ENCODE results near the gene FKBP4.

The FKBP4 gene

DNA sequence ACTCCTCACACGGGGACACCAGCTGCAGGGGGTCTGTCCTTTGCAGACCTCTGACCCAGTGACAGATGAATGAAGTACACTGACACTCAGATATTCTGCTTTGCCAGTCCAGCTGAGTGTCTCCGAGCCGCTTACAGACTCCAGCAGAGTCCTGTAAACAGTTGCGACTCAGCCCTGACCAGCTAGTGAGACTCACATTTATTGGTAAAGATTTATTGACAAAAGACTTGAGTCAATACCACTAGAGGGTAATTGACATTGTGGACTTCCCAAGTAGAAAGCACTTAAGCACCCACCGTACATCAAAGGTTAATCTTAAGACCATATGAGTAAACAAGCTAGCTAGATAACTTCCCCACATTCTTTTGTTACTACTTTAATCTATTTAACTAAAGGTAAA is 9.8 kb upstream of the FKBP4 start:
- no peak for DNase-seq (ENCODE audit: extremely low spot score)
- POLR2A ChIA-PET, result interaction anchor here (1.3 to 2.4 kb wide), 4 partner anchors 10 to 20 kb away, joined by 3 to 12 read pairs (median 8); partner anchors contain the start of gene FKBP4
- TF ChIP-seq ZNF384 (IDR thresholded peaks at IDR 0.05) (no peak), HDGF (IDR thresholded peaks at IDR 0.05; ENCODE audit: borderline replicate concordance) (no peak), L3MBTL2 (conservative IDR thresholded peaks at IDR 0.05) (no peak), LEF1 (IDR thresholded peaks at IDR 0.05; ENCODE audit: borderline replicate concordance) (no peak), CTBP1 (IDR thresholded peaks at IDR 0.05; ENCODE audit: borderline replicate concordance) (no peak), FOXA1 (IDR thresholded peaks at IDR 0.05) (no peak), SP1 (IDR thresholded peaks at IDR 0.05) (no peak), FOXK2 (IDR thresholded peaks at IDR 0.05) (no peak), ARNT (IDR thresholded peaks at IDR 0.05) (no peak), BHLHE40 (IDR thresholded peaks at IDR 0.05; ENCODE audit: borderline replicate concordance) (no peak)
- CTCF ChIA-PET, result interaction anchor here (1.0 kb wide), 2 partner anchors 11 to 46 kb away, joined by 3 to 4 read pairs; no protein-coding TSS in a partner anchor

DNA sequence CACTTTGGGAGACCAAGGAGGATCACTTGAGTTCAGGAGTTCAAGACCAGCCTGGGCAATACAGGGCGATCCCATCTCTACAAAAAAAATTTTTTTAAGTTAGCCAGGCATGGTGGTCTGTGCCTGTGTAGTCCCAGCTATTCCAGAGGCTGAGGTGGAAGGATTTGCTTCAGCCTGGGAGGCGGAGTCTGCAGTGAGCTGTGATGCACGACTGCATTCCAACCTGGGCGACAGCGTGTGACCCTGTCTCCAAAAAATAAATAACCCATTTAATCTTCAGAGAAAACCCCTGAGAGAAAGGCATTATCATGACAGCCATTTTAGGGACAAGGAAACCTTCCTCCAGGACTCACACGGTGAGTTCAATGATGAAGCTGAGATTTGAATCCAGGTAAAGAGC is 3.7 kb upstream of the FKBP4 start:
- ChIA-PET POLR2A (no interaction called here), CTCF (no interaction called here)
- DNase-seq (ENCODE audit: extremely low spot score), result no peak
- TF ChIP-seq ELF4 (IDR thresholded peaks at IDR 0.05), result no peak
- no peak for TF ChIP-seq LEF1 (IDR thresholded peaks at IDR 0.05; ENCODE audit: borderline replicate concordance)
- TF ChIP-seq, protein P1, sequence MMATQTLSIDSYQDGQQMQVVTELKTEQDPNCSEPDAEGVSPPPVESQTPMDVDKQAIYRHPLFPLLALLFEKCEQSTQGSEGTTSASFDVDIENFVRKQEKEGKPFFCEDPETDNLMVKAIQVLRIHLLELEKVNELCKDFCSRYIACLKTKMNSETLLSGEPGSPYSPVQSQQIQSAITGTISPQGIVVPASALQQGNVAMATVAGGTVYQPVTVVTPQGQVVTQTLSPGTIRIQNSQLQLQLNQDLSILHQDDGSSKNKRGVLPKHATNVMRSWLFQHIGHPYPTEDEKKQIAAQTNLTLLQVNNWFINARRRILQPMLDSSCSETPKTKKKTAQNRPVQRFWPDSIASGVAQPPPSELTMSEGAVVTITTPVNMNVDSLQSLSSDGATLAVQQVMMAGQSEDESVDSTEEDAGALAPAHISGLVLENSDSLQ (IDR thresholded peaks at IDR 0.05), result no peak
- TF ChIP-seq ZNF384 (IDR thresholded peaks at IDR 0.05), result no peak

DNA sequence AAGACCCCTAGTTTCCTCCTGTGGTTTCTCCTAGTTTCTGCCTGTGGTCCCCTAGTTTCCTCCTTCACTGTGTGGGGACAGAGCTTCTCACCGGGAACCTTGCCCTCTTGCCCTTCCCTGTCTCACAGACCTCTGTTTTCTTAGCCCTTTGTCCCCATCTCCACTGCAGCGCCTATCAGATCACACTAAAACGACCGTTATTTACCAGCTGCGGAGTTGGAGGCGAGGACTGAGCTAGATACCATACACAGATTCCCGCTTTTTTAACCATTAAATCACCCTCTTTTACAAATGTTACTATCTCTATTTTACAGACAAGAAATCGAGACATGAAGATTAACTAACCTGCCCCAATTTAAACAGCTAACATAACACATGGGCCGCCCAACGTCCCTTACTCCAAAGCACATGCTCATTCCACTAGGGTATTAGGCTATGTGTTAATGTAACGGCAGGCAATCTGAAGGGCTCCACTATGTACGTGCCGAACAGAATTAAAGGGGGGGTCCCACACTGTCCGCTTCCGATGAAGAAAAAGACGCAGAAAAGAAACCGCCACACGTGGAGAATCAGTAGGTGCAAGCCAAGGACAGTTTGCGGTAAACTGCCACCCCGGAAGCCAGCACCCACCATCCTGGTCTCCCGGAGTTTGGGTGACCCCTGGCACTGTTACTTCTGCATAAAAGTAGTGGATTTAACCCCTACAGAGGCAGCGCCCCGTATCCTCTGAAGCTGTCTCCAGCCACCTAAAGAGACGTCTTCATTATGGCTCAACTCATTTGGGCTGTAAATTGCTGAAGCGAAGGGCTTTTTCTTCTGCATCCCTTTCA is 1.9 kb upstream of the FKBP4 start:
- ChIA-PET CTCF (interaction anchor here (0.6 to 1.7 kb wide), 2 partner anchors 9 to 1133 kb away, joined by 3 to 4 read pairs; no protein-coding TSS in a partner anchor), POLR2A (no interaction called here)
- TF ChIP-seq BHLHE40 (IDR thresholded peaks at IDR 0.05; ENCODE audit: borderline replicate concordance), result no peak
- no peak for TF ChIP-seq NFRKB (IDR thresholded peaks at IDR 0.05)
- TF ChIP-seq FOXM1 (IDR thresholded peaks at IDR 0.05; ENCODE audit: borderline replicate concordance), result no peak
- no peak for TF ChIP-seq SUZ12 (IDR thresholded peaks at IDR 0.05)
- no peak for TF ChIP-seq FOXA1 (IDR thresholded peaks at IDR 0.05)
- TF ChIP-seq, protein P1 (IDR thresholded peaks at IDR 0.05), result no peak
- no peak for TF ChIP-seq ARNT (IDR thresholded peaks at IDR 0.05)
- TF ChIP-seq ELF4 (IDR thresholded peaks at IDR 0.05), result no peak
- TF ChIP-seq L3MBTL2 (conservative IDR thresholded peaks at IDR 0.05), result no peak
- no peak for DNase-seq (ENCODE audit: extremely low spot score)

DNA sequence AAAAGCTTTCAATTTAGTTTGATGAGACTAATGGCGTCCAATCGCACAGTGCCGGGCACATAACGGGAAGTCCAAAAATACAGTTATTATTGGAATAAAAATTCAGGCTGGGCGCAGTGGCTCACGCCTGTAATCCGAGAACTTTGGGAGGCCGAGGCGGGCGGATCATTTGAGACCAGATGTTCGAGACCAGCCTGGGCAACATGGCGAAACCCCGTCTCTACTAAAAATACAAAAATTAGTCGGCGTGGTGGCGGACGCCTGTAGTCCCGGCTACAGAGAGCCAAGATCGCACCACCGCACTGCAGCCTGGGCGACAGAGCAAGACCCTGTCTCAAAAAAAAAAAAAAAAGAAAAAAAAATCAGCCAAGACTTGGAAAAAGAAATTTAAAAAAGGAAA is 1.2 kb upstream of the FKBP4 start:
- no peak for DNase-seq (ENCODE audit: extremely low spot score)
- ChIA-PET CTCF (interaction anchor here (1.7 kb wide), 1 partner anchor 9 kb away, joined by 3 read pairs; no protein-coding TSS in a partner anchor), POLR2A (no interaction called here)
- TF ChIP-seq FOXA1 (IDR thresholded peaks at IDR 0.05) (no peak), CTBP1 (IDR thresholded peaks at IDR 0.05; ENCODE audit: borderline replicate concordance) (no peak), SP1 (IDR thresholded peaks at IDR 0.05) (no peak), SUZ12 (IDR thresholded peaks at IDR 0.05) (no peak), BHLHE40 (IDR thresholded peaks at IDR 0.05; ENCODE audit: borderline replicate concordance) (no peak), FOXK2 (IDR thresholded peaks at IDR 0.05) (no peak), ZNF384 (IDR thresholded peaks at IDR 0.05) (no peak), LEF1 (IDR thresholded peaks at IDR 0.05; ENCODE audit: borderline replicate concordance) (no peak), ELF4 (IDR thresholded peaks at IDR 0.05) (no peak), HDGF (IDR thresholded peaks at IDR 0.05; ENCODE audit: borderline replicate concordance) (no peak), ARNT (IDR thresholded peaks at IDR 0.05) (no peak), TARDBP (IDR thresholded peaks at IDR 0.05) (no peak), NFRKB (IDR thresholded peaks at IDR 0.05) (no peak)
- TF ChIP-seq, protein P1 (IDR thresholded peaks at IDR 0.05), result no peak

DNA sequence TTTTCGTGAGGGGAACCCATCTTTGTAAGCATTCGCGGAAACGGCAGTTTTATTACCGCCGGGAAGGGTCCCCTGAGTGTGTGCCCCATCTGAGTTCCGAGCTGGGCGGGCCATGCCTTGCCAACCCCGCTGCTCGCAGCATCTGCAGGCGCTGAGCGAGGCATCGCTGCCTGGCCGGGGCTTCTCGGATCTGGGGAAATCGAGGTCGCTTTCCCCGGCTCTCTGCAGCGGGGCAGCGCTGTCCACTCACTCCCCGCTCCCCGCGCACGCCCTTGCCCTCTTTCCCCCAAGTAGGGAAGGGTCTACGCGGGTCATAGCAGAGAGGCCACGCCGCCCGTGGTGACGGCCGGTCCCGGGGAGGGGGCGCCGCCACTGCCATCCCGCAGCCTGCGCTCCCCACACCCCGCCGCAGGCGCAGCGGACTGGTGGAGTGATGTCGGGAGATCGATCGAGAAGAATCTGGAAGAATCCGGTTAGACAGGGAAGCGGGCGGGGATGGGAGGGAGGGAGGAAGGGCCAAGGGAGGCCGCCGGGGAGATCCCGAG is 507 bp upstream of the FKBP4 start:
- POLR2A ChIA-PET, result interaction anchor here (0.5 to 2.6 kb wide), 9 partner anchors 9 to 109 kb away, joined by 3 to 15 read pairs (median 3); partner anchors contain the start of gene ITFG2

More for the DNA sequence above, 507 bp upstream of the FKBP4 start:
- CTCF ChIA-PET, result no interaction called here
- DNase-seq (ENCODE audit: extremely low spot score), result no peak
- TF ChIP-seq SP1 (IDR thresholded peaks at IDR 0.05) (no peak), ARNT (IDR thresholded peaks at IDR 0.05) (no peak), SUZ12 (IDR thresholded peaks at IDR 0.05) (no peak), BHLHE40 (IDR thresholded peaks at IDR 0.05; ENCODE audit: borderline replicate concordance) (no peak), FOXM1 (IDR thresholded peaks at IDR 0.05; ENCODE audit: borderline replicate concordance) (no peak), ZNF384 (IDR thresholded peaks at IDR 0.05) (no peak), TARDBP (IDR thresholded peaks at IDR 0.05) (no peak), FOXA1 (IDR thresholded peaks at IDR 0.05) (no peak), NFRKB (IDR thresholded peaks at IDR 0.05) (no peak), L3MBTL2 (conservative IDR thresholded peaks at IDR 0.05) (no peak), ELF4 (IDR thresholded peaks at IDR 0.05) (no peak), HDGF (IDR thresholded peaks at IDR 0.05; ENCODE audit: borderline replicate concordance) (no peak), LEF1 (IDR thresholded peaks at IDR 0.05; ENCODE audit: borderline replicate concordance) (no peak)
- TF ChIP-seq, protein P1 (IDR thresholded peaks at IDR 0.05), result no peak

All from HEK293T (cell line).